Body of pancreas (tissue), 4 donors: Measurements from ENCODE around the gene KIF1A.

ENCODE experiments used
- CTCF ChIP-seq, 7 experiments: fragments of 450-650 bp in 4 of 7; fragments of 200-600 bp in 3 of 7; sonication (generic) in 3 of 7; IDR thresholded peaks; one replicate each; pipeline ENCODE4 v1.5.1; 2016 to 2019; ENCODE audit warnings: antibody characterized with exemption in 7 of 7
- POLR2A ChIP-seq, 3 donors: fragments of 450-650 bp; IDR thresholded peaks; one replicate each; pipeline ENCODE4 v1.6.1; 2016; ENCODE audit warnings: antibody characterized with exemption in 3 of 3, mild to moderate bottlenecking in 2 of 3

- TF ChIP-seq CTCF (IDR thresholded peaks at IDR 0.05) = no peak
- no peak for TF ChIP-seq POLR2A (IDR thresholded peaks at IDR 0.05)
Measured at GRCh38 chr2:240762249-240762648, 57.8 kb downstream of the KIF1A start.
